Renal cortex interstitium (tissue), 11 donors: ENCODE data around the gene CABCOCO1. TPM values are rescaled to one million over a fixed set of nuclear protein-coding genes. Genes with fewer than 3 reads are reported as not detected.

Experiments
- DNase-seq, 11 donors: peaks; one replicate each; pipeline ENCODE4 v3.0.0-alpha.2; 2013; ENCODE audit warnings: low read depth in 9 of 11, low spot score in 4 of 11; ENCODE audit errors: extremely low read depth in 1 of 11
- polyA plus RNA-seq, 3 donors: library from polyadenylated mRNA; unstranded; fragments of 120-200 nt; gene quantifications; one replicate each; pipeline ENCODE4 v1.2.1, GENCODE V29; 2013; ENCODE audit not compliant: insufficient read length in 3 of 3

The CABCOCO1 gene
- polyA plus RNA-seq, 3 donors, result 1.7 to 2.6 (median 1.9) TPM

DNA sequence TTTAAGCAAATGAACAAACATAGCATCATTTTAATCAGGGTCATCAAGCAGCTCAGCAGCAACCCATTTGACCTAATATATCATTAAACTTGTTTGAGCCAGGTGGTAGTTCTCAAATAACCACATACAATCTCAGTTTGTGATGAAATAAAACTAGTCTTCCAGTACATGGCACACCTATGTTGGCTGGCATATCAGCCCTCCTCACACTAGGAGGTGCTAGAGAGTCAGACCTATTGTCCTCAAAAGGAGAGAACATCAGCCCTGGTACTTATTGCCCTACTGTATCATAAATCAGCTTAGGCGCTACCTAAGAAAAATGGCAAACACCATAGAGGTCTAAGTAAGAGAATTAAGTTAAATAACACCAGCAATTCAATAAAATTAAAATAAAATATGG is 81.7 kb downstream of the CABCOCO1 start:
- no peak for DNase-seq

DNA sequence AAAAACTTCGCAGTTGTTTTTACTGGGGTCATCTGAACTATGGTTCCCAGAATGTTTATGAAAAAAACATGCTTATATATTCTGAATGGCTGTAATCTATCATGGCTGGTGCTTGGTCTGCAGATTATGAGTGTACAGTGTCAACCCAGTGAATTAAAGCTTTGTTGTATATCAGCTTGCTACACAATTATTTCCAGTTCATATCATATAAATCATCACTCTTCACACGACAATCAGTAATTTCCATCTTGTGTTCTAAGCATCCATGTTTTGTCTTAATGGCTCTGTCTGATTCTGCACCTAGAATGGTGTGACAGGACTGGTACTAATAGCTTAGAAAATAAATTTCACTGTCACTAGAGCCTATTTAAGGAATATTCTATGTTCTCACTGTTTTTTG is 83.6 kb downstream of the CABCOCO1 start:
- DNase-seq, result no peak

DNA sequence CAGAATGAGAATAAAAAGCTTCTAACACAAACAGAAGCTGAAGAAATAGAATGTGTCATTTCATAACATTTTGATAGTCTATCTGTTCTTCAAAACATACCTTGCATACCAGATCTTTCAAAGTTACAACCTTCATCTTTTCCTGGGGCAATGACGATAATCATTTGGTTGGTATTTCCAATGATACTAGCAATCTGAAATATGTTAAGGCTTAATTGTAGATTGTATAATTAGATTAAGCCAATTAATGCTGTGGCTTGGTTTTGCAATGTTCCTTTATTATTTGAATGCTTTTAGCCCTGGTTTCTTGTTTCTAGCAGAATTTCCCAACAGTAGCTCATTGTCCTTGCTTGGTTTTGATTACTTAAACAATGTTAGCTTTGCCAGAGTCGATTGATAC is 84.6 kb downstream of the CABCOCO1 start:
- DNase-seq, result no peak

DNA sequence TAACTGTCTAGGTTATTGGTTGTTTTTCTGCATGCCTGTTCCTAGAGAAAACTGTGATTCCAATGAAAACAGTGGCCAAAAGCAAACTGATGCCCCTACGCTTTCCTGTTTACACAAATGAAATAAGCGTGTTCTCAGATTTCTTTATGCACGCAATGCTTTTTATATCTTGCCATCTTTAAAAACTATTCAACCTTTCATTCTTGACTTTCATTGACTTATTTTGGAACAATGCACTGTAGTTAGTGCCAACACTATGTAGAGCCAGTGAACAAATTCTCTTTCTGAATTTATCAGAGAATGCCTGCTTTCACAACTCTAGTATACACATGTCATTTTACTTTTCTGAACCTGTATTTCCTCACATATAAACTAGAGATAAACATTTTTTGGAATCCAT is 86.6 kb downstream of the CABCOCO1 start:
- DNase-seq, result no peak

DNA sequence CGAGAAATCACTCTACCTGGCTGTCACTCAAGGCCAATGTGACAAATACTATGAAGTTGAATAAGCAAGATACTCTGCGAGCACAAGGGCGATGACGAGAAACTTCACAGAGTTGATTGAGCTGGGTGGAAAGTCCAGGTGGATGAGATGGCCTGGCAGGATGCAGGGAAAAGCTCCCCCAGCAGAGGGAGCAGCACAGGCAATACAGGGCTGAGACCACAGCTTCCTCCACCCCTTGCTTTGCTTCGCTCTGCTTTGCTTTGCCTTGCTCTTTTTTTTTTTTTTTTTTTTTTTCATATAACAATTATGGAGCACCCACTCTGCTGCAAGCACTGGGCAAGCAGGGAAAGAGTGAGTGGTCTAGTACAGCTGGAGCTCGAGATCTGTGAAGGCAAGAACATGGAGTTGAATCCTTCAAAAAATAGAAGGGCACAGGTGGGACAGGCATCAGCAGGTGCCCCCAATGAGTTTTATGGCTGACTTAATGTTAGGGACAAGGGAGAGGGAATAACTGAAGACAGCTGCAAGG is 88.3 kb downstream of the CABCOCO1 start:
- peak in 1 of 11 donors; percentile 19 for DNase-seq

DNA sequence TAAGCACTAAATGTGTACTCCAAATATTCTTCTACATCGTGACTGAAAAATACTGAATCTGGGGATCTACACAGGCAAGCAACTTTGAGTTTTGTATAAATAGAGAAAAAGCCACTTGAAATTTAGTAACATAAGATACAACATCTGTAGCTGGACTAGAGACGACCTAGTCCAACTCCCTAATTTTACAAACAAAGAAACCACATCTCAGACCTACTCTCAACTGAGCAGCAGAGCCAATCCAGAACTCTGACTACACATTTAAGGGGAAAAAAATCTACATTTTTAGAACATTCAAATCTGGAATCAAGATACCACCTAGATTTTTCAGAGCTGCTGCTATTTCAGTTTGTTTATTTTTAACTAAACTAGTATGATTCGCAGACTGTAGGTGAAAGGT is 88.9 kb downstream of the CABCOCO1 start:
- DNase-seq, result no peak

DNA sequence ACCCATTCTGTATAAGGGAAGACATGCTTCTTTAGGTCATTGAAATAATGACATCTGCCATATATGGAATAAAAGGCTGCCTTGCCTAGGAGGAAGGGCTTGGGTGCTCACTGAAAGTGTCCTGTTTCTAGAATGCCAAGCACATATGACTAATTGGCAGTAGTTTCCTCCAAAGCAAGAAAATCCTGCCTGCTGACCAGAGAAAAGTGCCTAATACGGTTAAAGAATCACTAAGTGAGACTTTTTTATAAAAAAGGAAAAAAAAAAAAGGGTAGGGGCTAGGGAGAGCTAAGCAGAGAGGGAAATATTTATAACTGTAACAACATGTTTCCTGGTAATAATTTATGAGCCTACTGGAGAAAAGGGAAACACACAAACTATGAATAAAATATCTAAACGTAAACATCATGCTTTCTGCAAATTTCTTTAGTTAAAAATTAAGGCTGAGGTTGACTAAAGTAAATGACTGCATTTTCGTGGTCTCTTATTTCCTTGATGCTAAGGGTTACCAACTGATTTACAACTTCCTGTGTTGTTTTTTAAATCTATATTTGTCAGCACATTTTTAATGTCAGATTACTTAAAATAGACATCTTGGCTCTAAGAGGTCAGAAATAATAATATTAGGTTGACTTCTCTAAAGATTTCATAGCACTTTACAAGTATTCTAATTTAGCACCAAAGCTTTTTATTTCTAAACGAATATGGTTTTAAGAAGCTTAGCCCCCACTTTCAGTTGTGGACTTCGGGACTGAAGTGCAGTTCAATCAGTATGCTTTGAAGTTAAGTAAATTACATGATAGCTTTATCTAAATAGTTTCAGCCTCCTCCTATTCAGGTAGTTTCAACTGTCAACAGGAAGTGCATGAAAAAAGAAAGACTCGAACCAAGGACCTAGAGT is 89.6 kb downstream of the CABCOCO1 start:
- DNase-seq, result peak in 10 of 11 donors; percentile 25 to 63 (median 42)

DNA sequence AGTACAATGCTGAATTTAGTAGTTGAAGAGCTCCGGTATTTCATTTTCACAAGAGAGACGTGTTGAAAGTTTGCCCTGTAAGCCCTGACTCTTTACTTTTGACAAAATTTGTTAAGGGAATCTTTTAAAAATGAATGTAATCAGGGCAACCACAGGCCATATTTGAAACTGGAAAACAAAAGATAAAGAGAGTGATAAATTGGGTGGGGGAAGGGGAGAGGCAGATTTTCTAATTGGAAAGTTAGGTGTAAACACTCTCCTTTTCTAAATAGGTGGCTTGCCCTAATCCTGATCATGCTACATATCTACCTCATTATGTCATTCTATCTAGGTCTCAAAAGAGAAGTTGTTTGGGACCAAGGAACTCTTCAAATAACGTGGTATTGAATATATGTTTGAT is 90.7 kb downstream of the CABCOCO1 start:
- no peak for DNase-seq

DNA sequence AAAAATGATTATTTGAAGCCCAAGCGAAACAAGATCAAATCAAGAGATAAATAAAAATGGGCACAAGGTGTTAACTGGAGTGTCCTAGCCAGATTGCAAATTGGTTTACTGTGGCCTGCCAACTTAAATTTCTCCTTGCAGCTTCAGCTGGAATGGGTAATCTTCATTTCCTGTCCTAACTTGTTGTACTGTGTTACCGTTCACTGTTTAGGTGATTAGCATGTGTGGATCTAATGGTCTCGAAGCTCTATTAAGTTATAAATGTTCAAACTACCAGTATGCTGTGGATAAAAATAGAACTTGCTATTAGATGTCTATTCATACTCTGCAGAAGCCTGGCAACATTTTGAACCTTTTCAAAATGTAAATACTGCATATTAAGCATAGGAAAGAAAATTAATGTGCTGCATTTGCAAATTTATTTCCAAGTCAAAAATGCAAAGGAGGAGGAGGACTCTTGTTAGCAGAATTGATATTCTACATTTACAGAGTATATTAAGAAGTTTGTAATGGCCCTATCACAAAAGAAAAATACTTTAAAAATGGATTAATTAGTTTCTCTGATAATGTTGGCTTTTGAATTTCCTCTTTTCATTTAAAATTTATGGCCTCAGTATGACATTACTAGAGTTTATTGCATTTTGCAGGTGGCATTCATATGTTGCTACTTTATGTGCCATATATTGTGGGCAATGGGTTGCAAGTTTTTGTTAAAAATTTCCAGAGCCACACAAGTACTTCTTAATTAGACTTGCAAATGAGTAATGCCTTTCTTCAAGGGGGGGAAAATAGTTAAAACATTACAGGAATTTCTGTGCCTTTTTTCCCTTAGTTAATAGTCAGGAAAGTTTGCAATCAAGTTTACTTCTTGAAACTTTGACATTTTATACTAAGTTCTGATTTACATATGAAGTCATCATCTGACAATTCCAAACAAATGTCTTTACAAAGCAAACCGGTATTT is 92.1 kb downstream of the CABCOCO1 start:
- no peak for DNase-seq

DNA sequence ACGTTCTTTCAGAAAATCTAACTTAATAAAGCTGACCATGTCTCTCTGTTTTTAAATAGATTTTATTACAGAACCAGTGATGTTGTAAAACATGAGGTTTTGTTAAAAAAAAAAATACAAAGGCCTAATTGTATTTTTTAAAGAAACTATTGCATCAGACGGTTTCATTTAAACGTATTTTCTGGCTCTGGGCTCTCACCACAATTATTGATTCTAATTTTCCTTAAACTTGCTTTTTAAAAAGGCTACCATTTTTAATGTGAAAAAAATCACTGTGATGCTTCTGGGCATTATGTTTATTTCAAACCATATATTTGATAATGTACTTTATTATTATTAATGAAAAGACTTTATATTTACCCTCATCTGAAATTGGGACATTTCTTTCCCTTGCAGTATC is 94.3 kb downstream of the CABCOCO1 start:
- no peak for DNase-seq

DNA sequence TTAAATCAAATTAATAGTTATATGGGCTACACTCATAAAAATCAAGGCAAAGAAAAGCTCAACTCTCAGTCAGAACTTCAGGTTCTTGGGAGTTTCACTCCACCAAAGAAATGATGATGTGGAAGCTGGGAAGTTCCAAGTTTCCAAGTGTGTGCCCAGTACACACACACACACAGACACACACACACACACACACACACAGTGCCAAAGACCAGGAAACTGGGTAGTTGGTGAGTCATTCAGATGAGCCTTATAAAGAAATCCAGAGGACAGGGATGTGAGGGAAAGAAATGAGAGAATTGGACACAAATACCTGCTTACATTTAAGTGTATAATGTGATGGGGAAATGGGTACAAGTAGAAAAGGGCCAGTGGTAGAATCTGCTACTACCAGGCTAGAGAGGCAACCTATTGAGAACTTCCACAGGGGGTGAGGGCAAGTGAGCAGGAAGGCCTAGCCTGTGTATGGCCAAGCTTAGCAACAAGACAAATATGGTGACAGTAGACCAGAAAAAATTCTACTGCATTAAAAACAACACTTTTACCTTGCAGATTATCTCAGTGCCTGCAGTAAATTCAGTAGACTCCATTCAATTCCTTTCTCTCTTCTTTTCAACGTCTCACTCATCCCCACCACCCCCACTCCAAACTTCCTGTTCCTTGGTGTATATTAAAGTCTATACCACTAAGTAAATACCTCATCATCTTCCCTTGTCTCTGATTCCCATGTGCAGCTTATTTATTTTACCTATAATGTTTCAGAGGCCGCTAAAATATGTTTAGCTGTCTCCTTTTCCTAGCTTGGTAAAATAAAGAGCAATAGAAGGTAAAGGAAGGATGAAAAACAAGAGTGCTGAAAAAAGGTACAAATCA is 95.0 kb downstream of the CABCOCO1 start:
- no peak for DNase-seq

DNA sequence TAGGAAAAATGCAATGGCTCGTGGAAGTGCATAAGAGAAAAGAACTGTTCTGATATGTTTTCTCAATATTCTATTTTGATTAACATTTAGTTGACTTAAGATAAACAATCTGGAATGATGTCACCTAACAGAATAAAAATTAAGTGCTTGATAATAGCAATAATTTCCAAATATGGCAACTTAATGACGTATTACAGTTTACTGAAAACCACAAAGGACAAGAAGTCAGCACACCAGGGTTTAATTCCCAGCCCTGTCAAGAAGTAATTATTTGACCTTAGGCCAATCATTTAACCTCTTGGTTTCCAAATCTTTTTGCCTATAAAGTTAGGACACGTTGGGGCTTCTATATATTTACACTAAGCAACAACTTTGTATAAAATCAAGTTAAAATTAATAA is 95.7 kb downstream of the CABCOCO1 start:
- no peak for DNase-seq

DNA sequence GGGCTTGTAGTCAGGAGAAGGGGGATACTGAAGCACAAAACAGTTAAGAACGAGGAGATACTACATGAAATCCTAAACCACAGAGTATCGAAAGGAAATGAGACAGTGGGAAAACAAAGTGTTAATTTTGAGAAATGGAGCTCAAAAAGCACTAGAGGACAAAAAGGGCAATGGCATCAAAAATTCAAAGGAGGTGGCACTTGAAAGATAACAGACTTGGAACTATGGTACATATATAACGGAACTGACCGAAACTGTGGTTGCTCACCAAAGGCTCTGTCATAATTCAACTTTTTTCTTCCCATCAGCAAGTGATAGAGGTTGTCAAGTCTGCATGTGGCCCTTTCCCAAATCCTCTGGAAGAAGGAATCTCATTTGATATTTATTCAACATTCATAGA is 97.0 kb downstream of the CABCOCO1 start:
- DNase-seq, result no peak

DNA sequence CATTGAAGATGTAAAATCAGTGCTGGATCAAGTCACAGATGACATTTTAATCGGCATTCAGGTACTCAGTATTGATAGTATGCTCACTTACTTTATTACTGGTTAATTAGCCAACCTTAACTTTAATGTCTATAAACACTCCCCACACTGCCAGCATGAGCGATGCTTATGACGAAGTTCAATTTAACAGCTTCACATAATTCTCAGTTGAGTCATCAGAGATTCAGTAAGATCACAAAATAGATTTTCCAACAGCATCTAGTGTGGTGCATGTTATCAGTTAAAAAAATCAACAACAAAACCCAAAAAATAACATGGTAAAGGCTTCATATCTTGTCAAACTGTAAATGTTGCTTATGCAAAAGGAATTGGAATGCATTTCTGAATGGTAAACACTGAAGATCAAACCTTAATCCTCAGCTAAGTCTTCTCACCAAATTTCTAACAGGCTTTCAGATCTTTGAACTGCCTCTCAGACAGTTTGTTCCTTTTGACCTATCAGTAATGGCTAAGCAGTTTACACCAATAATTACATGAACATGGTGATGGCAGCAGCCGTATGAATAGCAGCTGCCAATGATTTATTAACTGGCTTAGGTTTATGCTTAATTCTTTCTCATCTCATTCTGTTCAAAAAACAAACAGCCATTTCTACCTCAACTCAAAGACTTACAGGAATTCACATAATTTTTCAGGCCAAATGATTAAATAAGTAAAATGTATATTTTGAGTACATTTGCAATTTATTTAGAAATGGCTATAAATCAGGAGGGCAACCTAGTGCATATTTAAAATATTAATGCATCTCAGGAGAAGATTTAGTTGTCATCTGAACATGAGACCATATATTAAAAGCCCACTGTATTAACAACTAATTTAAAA is 98.5 kb downstream of the CABCOCO1 start:
- DNase-seq, result no peak

DNA sequence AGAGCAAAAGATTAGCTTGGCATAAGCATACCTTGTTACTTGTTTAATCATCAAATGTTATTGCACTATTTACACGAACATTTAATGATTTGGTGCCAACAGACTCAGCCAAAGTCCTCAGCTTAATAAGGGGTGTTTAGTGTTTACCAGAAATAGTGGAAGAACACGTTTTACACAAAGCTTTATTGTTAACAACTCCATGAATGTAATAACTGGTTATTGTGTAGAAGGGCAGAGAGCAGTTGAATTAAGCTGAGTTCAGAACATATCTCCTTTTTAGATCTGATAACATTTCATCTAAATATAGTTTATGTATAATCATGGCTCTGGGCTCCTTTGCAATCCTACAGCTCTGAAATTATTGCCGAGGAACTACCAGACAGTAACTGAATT is 99.1 kb downstream of the CABCOCO1 start:
- DNase-seq, result no peak

DNA sequence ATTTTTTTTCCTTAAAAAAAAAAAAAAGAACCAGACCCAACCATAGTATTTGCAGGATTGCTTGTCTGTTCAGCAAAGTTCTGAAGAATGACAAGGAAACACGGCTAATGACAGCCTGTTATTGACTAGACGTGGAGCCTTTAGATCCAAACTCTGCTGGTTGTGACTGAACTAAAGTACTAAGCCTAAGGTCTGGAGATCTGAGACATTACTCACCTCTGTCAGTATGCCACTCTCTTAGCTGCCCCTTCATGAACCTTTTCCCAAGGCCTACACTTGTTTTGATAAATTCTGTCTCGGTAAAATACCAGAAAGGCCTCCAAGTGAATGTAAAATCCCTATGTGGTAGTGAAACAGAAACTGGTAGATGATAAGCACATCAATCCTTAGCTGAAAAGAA is 101.0 kb downstream of the CABCOCO1 start:
- no peak for DNase-seq

DNA sequence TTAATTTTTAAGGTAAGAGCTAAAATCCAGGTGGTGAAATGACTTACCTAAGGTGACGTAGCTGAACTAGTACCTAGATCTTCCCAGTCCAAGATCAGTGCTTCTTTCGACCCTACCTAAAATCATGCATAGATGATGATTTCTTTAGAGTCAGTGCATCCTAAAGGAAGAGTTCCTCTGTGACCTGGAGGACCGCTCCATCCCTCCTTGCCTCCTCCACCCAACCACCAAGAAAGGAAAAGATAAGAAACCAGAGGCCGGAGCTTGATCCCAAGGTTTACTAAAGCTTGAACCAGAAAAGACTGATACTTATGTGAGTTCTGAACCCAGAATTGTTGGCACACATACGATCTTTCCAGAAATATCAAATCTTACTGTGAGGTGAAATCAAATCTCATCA is 101.8 kb downstream of the CABCOCO1 start:
- no peak for DNase-seq
